K562 (cell line): ENCODE data around the gene ICAM2. TPM values are rescaled to one million over a fixed set of nuclear protein-coding genes. Genes with fewer than 3 reads are reported as not detected.

Source experiments
- ARNT ChIP-seq, 2 experiments: fragments of 450-650 bp; IDR thresholded peaks; 2 replicates each; pipeline ENCODE4 v1.6.1; 2016; ENCODE audit warnings: mild to moderate bottlenecking in 1 of 2
- ASH1L ChIP-seq: fragments of 450-650 bp; IDR thresholded peaks from 2 replicates; pipeline ENCODE4 v1.6.1; 2018; ENCODE audit warnings: borderline replicate concordance, mild to moderate bottlenecking, low read depth; ENCODE audit not compliant: partially characterized antibody
- ATF6 ChIP-seq: sonication (generic); formaldehyde crosslinking; IDR thresholded peaks from 2 replicates; pipeline ENCODE4 v1.4.0; 2020; ENCODE audit warnings: mild to moderate bottlenecking, missing genetic modification reagents
- BCLAF1 ChIP-seq, 2 experiments: fragments of 450-650 bp in 1 of 2; IDR thresholded peaks; 2 replicates each; pipeline ENCODE4 v1.6.1; 2011 to 2017; ENCODE audit warnings: low read depth in 2 of 2, antibody characterized with exemption in 1 of 2, borderline replicate concordance in 1 of 2, low read length in 1 of 2, mild to moderate bottlenecking in 1 of 2, mixed read lengths in 1 of 2; ENCODE audit not compliant: control insufficient read depth in 1 of 2
- CBX3 ChIP-seq, 2 experiments: IDR thresholded peaks; 1 replicate in 1 of 2; 2 replicates in 1 of 2; pipeline ENCODE4 v1.6.1; 2012; ENCODE audit warnings: inconsistent platforms in 2 of 2, low read length in 2 of 2, borderline replicate concordance in 1 of 2, control low read depth in 1 of 2
- CREM ChIP-seq: IDR thresholded peaks from 2 replicates; pipeline ENCODE4 v1.6.1; 2014; ENCODE audit warnings: antibody characterized with exemption, low read depth
- HEY1 ChIP-seq: fragments of 250-450 bp; sonication (Bioruptor Pico); IDR thresholded peaks from 2 replicates; pipeline ENCODE4 v1.5.0; 2020; ENCODE audit warnings: mild to moderate bottlenecking, moderate library complexity, borderline replicate concordance
- NFIX ChIP-seq: fragments of 250-450 bp; sonication (Bioruptor Pico); IDR thresholded peaks from 2 replicates; pipeline ENCODE4 v1.4.0; 2020; ENCODE audit warnings: low read depth, mild to moderate bottlenecking, moderate library complexity
- PHF20 ChIP-seq: fragments of 450-650 bp; IDR thresholded peaks from 2 replicates; pipeline ENCODE4 v1.6.1; 2018; ENCODE audit not compliant: partially characterized antibody
- POLR2H ChIP-seq: IDR thresholded peaks from 2 replicates; pipeline ENCODE4 v1.6.1; 2016; ENCODE audit warnings: missing genetic modification characterization, low read depth, mild to moderate bottlenecking, control low read depth, missing compliant biosample characterization, moderate library complexity
- SMAD1 ChIP-seq: fragments of 150-350 bp; IDR thresholded peaks from 2 replicates; pipeline ENCODE4 v1.6.1; 2014; ENCODE audit warnings: low read length, low read depth; ENCODE audit not compliant: partially characterized antibody
- XRCC3 ChIP-seq: fragments of 450-650 bp; IDR thresholded peaks from 2 replicates; pipeline ENCODE4 v1.6.1; 2017; ENCODE audit warnings: mild to moderate bottlenecking, moderate library complexity
- ZBTB8A ChIP-seq: fragments of 450-650 bp; IDR thresholded peaks from 2 replicates; pipeline ENCODE4 v1.6.1; 2018; ENCODE audit warnings: mild to moderate bottlenecking, moderate library complexity; ENCODE audit not compliant: partially characterized antibody
- ZC3H4 ChIP-seq: sonication (generic); formaldehyde crosslinking; IDR thresholded peaks from 2 replicates; pipeline ENCODE4 v1.9.0; 2021; ENCODE audit warnings: missing genetic modification reagents, borderline replicate concordance
- ZHX1 ChIP-seq: fragments of 150-350 bp; conservative IDR thresholded peaks from 2 replicates; pipeline ENCODE4 v1.6.1; 2014; ENCODE audit warnings: low read length
- ZNF124 ChIP-seq: sonication (generic); formaldehyde crosslinking; IDR thresholded peaks from 2 replicates; pipeline ENCODE4 v1.8.1; 2022; ENCODE audit warnings: missing genetic modification reagents
- ZNF175 ChIP-seq: fragments of 200-800 bp; sonication (Bioruptor generic); IDR thresholded peaks from 2 replicates; pipeline ENCODE4 v1.6.1; 2016; ENCODE audit warnings: low read depth, mild to moderate bottlenecking, missing genetic modification characterization, missing compliant biosample characterization
- ZNF282 ChIP-seq: sonication (generic); formaldehyde crosslinking; IDR thresholded peaks from 2 replicates; pipeline ENCODE4 v1.8.1; 2023; ENCODE audit warnings: missing genetic modification reagents
- ZNF511 ChIP-seq: sonication (generic); formaldehyde crosslinking; IDR thresholded peaks from 2 replicates; pipeline ENCODE4 v1.8.0; 2022; ENCODE audit warnings: mild to moderate bottlenecking, missing genetic modification reagents
- ZNF551 ChIP-seq: fragments of 250-450 bp; sonication (Bioruptor Pico); IDR thresholded peaks from 2 replicates; pipeline ENCODE4 v1.5.0; 2021; ENCODE audit warnings: mild to moderate bottlenecking, moderate library complexity
- polyA plus RNA-seq, 8 experiments: library from polyadenylated mRNA; depleted of rRNA in 4 of 8; stranded (reverse) in 5 of 8; unstranded in 3 of 8; fragments of >200 nt; fragmentation: Nextera tagmentation in 2 of 8; fragmentation: Illumina TruSeq in 1 of 8; extraction: Ambion mirVana in 2 of 8; extraction: Trizol in 1 of 8; gene quantifications; 2 replicates each; pipeline versions ENCODE4 v1.2.1 to v1.2.3, GENCODE V29; 2011 to 2014; ENCODE audit warnings: inconsistent platforms in 1 of 8, missing spikeins in 1 of 8
- total RNA-seq, 7 experiments: library from RNA; depleted of rRNA in 6 of 7; stranded (reverse); fragments of >200 nt in 6 of 7; fragmentation: Illumina TruSeq in 2 of 7; extraction: Trizol in 2 of 7; gene quantifications; 2 replicates each; pipeline versions ENCODE4 v1.2.1 to v1.2.3, GENCODE V29; 2011 to 2021; ENCODE audit warnings: low replicate concordance in 1 of 7

ICAM2 gene
- total and polyA plus RNA-seq, 9 of the 15 experiments (the other 6 are each of a cell fraction or from before 2014, with no cell fraction given) = 37.9 to 89.4 (median 60.6) TPM

GRCh38 chr17:64006361-64007088, 13.9 kb downstream of the ICAM2 start (continued):
- no peak for TF ChIP-seq BCLAF1 (IDR thresholded peaks at IDR 0.05; ENCODE audit: borderline replicate concordance in 1 of 2, control insufficient read depth in 1 of 2, low read depth in 2 of 2, low read length in 1 of 2)
- TF ChIP-seq CREM = peak; percentile 75
- no peak for TF ChIP-seq ATF6 (CRISPR knock-in tag)
- no peak for TF ChIP-seq SMAD1
- TF ChIP-seq PHF20 = peak; percentile 57
- TF ChIP-seq ZC3H4 (CRISPR knock-in tag) = no peak
- TF ChIP-seq ZNF511 (CRISPR knock-in tag) = no peak
- no peak; a peak in 1 of 4 replicates for TF ChIP-seq ARNT (IDR thresholded peaks at IDR 0.05)
- TF ChIP-seq CBX3 (IDR thresholded peaks at IDR 0.05; ENCODE audit: borderline replicate concordance in 1 of 2, low read length in 2 of 2) = peak in 1 of 2 experiments; percentile 37; a peak in 1 of 3 replicates
- TF ChIP-seq NFIX (CRISPR knock-in tag) = no peak
- TF ChIP-seq ZNF282 (CRISPR knock-in tag) = no peak
- no peak for TF ChIP-seq ASH1L
- no peak for TF ChIP-seq ZNF551
- no peak for TF ChIP-seq ZNF124
- TF ChIP-seq ZNF175 (CRISPR knock-in tag) = peak; percentile 51; the same call in 1 of the 2 replicates
- no peak for TF ChIP-seq ZHX1
- TF ChIP-seq POLR2H = no peak
- TF ChIP-seq HEY1 (CRISPR knock-in tag) = no peak
- no peak for TF ChIP-seq ZBTB8A
- no peak for TF ChIP-seq XRCC3
